COR-L47 (cell line): ENCODE measurements around the gene DYSF.

Experiments used
- DNase-seq: peaks from one replicate; lab custom pipeline; 2025; lab: John Stamatoyannopoulos, UW

The DYSF gene

DNA sequence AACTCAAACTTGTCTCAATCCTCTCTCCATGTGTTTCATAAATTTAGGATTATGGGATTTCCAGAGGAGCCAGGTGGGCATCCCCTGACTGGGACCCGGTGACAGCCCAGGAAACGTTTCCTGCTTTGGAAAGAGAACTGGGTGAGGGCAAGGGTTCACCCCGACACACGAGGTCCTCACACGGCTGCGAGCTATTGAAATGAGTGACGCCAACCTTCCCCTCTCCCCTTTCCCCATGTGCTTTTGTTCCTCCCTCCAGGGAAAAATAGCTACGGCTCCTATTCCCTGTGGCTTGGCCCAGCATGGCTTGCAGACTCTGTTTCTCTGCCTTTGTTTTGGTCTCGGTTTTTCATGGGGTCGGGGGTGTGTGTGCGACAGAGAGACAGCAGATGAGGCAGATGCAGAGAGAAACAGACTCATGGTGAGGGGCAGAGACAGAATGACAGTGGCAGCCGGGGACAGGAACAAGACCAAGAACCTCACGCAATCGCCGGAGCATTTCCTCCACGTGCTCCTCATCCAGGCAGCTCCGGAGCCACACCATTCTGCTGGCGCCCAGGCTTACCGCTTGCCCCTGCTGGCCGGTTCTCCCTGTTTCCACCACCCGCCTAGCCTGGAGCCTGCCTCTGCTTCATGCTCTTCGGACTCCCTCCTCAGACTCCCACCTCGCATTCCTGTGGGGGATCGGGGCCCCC is 238.5 kb downstream of the DYSF start:
- no peak for DNase-seq

DNA sequence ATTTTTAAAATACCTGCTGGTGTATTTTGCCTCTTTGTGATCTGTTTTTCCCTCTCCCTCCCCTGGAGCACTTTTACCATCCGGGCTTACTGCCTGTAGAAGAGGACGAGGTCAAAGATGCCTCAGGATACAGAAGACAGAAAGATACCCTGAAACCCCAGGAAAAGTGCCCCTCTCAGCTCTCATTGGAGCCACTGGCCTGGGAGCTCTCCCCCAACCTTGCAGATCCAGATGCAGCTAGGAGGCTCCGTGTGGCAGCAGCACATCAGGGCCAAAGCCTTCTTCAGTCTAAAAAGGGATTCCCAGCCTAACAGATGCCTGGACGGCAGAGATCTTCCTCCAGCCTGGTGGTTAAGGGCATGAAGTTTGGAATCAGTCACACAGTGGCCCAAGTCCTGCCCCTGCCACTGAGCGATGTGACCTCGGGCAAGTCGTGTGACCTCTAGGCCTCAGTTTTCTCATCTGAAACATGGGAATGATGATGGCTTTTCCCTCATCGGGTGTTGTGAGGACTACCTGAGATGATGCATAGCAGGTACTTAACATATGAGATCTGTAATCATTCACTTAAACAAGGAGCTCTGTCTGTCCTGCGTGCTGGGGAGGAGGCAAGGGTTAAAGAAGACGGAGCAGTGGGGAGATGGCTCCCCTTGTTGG is 239.4 kb downstream of the DYSF start:
- no peak for DNase-seq

DNA sequence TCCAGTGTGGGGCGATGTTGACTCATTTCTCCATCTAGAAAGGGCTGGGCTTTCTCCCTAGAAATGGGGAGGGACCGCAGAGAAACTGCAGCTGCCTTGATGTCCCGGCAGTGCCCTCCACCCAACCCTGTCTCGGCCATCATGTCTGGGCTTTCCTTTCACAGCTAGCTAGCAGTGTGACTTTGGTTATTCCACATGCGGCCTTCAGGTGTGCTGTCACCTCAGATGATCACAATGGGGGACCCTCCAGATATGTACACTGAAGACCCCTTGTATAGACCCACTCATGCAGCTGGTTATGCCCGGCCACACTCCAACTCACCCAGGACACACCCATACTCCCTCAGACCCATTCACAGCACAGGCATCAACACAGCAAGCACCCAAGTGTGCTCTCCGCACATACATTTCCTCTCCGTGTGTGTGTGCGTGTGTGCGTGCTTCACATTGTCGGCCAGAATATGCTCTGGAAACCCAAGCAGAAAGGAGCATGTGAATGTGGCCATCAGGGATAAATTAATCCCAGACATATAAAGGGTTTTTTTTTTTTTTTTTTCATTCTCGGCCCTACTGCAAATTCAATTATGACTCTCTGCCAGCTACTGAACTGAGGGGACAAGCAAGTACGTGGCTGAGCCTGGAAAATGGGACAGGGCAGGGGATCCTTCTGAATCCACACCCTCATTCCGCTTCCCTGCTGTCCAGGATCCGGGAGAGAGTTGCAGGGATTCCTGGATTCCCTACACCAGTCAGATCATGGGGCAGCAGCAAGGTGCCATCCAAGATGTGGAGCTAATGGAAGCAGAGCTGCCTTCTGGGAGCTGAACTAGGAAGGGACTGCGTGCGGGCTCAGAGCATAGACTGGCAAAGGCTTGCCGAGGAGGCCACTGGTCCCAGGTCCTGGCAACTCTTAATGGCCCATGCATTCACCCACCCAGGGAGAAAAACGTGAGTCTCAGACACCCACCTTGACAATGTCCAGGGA is 240.2 kb downstream of the DYSF start:
- no peak for DNase-seq

DNA sequence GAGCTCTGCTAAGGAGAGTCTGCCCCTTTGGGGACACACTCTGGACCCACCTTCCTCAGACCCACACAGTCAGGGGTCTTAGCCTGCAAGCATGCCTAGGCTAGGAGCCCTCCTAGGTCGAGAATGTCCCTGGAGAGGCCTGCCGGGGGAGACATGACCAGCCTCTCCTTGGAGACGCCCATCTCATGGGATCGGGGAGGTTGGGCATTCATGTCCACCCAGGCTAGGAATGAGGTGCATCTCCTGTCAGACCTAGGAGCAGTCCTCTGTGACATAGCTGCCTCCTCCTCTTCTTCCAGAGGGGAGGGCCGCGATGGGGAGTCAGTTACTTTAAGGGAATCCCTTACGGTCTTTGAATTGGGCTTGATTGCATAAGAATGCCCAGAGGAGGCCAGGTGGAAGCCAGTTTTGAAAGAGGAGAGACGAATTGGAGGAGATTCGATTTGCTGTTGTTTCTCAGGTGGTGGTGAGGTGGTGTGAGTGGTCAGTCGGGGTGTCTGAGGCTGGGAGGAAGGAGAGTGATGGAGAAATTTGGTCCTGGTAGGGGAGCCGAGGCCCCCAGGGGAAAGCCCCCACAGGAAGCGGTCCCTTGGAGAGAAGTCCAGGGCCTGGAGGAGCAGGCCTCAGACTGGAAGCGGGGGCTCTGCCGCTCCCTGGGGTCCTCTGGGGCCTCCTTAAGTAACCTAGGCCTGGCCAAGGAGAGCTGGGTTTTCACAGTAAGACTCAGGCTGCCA is 241.3 kb downstream of the DYSF start:
- DNase-seq: no peak

DNA sequence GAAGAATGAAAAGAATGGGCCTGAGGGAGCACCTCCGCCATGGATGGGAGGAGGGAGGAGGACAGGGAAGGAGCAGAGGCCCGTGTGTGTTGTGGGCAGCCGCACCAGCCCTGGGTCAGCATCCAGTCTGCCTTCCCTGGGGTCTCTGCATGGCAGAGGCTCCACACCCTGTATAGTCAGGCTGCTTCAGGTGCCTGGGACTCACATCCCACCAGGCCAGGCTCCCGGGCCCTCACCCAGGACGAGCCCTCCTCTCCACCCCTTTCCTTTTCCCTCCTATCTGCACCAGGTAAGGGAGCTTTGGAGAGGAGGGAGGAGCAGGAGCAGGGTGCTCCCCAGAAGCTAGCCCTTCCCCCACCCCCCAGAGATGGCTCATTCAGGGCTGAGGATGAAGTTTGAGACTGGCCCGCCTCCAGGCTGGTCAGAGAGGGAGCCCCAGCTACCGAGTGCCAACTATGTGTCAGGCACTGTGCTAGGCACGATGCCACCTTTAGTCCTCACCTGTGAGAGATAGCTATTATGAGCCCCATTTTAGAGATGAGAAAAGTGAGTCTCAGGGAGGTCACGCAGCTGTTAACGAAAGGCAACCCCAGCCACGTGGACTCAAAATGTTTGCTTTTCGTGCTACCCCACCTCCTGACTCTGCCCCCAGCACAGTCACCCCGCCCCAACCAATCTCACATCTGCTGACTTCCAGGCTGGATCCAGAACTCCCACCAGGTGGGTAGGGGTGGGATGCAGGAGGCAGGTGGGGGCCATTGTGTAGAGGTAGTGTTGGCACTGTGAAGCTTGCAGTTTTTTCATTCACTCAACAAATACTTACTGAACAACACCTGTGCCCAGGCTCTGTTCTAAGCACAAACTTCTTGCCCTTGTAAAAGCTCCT is 242.1 kb downstream of the DYSF start:
- no peak for DNase-seq

DNA sequence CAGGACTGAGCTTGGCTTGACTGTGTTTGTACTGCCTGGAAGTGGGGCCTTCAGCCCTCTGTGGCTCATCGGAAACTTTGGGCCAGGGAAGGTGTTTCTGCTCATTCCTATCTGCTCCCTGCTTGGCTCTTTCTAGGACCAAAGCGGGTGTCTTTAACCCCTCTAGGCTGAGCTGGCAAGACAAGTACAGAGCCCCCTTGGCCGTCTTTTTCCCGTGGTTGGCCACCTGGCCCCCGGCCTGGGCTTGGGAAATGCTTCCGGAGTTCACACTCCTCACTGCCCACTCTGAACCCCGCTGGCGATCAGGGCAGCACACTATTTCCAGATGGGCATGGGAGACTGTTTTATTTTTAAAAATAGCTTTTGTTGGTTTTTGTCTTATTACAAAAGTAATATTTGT is 243.0 kb downstream of the DYSF start:
- DNase-seq: no peak

DNA sequence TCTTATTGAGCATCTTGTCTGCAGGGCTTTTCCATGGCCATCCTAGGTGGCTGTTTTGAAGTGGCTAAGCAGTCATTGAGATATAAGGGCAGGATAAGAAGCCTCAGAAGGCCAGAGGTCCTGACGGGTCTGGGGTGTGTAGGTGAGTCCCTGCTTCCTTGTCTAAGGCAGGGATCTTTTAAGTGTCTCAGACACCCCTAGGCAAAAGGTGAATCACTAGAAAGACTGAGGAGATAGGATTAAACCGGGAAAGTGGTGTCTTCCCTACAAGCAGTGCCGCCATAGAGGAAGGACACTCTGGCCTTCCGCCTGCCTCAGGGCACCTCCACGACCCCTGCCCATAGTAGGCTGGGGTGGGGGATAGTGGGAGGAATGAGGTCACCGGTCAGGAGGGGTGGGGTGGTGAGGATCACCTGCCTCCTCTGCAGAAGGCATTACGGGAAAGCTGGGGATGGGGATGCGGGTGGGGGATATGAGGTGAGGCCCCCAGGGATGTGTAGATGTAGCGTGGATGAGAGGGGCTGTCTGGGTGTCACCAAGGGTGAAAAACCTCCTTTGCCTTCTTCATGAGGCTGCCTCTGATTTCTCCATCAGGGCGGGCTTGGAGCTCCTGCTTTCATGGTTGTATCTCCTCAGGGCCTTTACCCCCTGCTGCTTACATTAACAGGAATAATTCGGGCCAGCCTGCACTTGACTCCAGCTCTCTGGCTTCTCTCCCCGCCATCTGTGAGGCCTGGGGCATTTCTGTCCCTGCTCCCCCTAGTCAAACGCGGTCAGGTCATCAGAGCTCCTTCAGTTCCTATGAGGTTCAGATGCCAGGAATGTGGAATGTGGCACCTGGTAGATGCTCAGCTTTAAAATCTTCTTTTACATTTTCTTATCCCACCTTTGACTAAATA is 244.0 kb downstream of the DYSF start:
- DNase-seq: no peak

DNA sequence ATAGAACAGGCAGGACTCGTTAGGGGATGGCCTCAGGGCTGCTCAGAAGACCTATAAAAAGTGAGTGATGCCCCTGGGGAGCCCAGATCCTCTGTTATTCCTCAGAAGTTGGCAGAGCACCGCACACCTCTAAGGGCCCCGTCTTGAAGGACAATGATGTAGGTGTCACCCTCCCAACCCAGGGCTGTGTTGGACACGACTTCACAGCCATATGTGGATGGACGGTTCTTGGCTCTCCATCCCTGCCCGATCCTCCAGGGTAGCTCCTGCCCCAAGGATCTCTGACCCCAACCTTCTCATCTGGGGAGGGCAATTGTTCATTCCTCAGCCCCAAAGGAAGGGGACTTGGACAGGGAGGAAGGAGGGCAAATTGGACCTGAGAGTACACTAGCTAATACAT is 246.1 kb downstream of the DYSF start:
- no peak for DNase-seq

DNA sequence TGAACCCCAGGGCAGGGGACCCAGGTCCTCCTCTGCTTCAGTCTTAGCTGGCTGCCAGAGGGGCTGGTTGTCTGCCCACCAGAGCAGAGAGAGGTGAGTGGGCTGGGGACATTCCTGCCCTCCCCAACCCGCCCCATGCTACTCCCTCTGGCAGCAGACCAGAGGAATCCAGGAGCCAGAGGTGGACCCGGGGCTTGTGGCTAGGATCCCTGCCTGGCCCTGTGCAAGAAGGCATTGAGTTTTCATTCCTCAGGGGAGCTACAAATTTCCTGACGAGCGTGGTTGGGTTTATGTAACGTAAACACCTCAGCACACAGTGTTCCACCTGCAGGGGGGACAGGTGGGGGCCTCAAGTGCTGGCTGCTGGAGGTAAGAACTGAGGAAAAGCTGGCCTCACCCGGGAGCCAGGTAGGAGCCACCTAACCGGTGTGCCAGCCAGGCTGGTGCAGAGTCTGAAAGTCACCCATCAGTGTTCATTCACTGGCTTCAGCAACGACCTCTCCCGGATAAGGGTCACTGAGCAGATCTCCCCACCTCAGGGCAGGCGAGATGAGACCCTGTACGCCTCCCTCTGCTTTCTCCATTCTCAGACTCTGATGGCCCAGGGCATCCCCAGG is 246.8 kb downstream of the DYSF start:
- DNase-seq: no peak

DNA sequence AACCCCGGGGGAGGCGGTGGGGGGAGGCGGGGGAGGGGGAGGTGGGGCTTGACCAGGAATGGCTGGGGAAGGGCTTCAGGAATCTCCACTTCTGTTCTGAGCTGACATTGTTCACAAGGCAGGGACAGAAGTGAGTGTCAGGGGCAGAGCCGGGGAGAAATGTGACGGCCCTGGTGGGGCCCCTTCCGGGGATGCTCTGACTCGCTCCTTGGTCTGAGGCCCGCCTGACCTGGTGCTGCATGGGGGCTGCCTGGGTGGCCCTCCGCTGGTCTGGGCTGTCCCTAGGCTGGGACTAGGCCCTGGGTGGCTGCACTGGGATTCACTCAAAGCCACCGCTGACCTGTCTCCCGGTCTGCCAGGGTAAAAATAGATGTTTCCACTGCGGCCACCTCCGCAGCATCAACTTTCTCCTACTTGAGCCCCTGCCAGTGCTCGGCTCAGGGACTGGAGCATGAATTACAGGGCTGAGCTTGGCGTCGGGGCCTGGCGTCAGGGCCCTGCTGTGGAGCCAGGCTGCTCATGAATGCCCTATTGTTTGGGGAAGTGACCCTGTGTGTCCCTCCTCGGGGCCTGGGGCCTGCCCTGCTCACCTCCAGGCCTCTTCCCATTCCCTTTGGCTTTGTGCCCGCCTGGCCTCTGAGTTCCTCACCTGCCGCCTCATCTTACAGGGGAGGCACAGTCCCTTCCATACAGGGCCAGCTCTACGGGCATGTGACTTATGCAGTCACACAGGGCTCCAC is 247.5 kb downstream of the DYSF start:
- no peak for DNase-seq

DNA sequence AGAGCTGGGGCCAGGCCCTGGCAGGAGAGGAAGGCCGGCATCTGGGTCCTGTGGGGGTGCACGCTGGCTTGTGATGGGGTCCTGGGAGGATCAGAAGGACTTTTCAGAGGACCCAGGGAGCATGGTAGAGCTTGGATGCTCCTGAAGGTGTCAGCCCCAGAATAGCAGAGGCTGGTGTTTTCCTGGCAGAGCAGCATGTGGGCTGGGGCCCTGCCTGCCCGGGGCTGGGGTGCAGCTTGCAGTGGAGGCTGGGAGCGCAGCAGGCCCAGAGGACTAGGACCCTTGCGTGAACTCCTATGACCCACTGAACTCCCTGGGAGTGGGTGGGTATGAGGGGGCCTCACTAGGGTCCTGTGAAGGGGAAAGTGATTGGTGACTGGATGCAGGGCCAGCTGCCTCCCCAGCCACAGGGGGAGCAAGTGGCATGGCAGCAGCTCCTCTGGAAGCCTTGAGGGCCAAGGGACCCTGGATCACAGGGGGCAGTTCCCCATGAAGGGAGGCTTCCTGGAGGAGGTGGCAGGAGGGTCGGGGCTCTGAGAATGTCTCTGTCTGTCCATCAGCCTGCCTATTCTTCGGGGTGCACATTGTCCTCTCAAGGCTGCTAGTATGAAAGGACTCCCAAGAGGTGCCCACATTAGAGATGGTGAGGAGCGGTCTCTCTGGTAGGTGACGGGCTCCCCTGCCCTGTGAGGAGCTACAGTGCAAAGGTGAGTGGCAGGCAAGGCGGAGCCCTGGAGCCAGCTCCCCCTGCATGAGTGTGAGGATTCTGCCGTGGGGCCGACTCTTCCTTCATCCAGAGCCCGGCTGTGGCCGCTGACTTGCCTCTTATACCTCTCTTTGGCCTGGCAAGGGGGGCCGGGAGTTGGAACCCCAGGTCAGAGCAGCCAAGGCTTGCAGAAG is 249.0 kb downstream of the DYSF start:
- DNase-seq: no peak

DNA sequence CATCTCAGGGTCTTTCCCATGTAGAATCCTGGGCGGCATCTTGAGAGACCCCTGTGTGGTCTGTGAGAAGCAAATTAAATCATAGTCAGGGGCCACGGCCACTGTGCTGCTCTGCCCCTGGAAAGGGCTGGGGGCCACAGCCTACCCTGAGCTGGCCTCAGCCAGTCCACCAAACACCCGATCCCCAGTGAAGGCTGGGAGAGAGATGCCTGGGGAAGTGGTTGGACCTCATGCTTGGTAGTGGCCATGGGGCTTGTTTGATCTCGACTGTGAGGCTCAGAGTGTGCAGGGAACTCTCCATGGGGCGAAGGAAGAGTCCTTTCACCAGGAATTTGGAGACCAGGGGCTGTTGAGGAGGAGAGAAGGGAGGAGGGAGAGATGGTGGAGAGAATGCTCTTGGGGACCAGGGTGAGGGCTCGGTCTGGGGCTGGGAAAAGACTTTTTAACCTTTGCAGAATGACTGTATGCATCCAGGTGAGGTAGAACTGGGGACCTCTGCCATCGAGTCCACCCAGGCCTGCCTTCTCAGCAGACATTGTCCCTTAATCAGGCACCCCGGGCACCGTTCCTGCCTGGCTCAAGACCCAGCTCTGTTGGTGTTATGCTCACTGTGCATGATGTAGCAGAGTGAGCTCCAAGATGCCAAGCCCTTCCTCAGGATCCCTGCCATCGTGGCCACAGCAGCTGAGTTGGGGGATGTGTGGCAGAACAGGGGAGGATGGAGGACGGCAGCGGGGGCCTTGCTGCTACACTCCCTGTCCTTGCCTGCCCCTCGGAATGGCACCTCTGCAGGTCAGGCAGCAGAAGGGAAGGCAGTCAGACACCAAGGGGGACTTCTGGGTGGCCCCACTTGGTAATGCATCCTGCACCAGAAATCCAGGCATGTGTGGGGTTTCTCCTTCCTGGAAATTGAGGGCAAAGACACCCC is 249.9 kb downstream of the DYSF start:
- DNase-seq: no peak

DNA sequence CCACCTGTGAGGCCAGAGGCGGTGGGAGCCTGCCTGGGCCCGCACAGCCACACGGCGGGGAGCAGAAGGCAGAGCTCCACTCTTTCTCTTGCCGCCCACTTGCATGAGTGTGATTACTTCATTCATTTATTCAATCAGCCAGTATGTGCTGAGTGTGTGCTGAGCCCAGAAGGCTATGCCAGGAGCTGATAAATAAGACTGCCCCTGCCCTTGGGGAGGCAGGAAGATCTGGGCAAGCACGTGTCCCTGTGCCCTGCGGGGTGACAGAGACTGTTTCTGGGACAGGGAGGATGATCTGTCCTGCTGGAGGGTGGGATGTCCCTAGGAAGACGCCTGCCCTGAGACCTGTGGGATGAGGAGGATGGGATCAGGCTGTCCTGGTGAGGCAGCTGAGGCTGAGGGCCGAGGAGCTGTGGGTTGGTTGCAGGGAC is 250.8 kb downstream of the DYSF start:
- no peak for DNase-seq

DNA sequence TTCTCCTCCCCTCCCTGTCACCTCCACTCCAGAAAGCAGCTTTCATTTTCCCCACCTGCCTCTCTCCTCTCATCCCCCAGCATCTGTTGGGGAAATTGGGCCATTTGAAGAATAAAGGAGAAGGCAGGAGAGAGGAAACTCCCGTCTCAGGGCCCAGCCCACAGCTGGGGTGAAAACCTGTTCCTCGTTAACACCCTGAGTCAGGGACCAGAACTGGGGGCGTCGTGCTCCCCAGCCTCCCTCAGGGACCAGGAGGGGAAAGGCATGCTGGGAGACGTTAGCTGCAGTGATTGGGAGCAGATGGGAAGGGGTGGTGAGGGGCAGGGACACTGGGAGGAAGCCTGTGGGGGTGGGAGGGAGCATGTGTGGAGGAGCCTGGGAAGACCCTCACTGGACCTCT is 251.3 kb downstream of the DYSF start:
- DNase-seq: no peak

DNA sequence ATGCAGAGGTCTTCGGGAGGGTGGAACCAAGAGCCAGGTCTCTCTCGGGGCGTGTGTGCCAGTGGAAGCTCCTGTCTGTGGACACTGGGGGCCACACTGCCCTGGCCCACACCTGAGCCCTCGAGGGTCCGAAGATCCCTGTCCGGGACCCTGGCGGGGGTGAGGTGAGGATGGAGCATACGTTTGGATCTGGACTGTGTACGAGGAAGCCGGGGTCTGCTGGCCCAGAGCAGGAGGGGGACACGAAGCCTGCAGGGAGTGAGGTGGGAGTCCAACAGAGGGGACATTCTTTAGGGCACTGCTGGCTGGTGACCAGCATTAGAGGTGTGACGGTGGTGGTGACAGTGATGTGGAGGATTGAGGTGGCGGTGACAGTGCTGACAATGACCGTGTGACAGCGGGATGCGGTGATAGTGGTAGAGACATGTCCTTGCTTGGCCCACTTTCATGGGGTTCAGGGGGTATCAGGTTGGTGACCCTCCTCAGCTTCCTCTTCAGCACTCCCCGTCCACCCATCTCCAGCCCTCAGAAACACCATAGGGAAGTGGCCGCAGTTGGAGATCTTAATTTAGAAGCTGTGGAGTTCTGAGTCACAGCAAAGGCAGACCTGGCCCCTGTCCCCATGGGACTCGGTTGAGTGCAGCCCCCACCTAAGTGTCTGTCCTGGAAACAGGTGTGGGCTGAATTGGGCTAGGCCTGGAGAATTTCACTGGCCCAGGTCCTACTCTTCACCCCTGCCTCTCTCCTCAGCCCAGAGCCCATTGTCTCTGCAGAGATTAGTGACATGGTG is 252.0 kb downstream of the DYSF start:
- no peak for DNase-seq

DNA sequence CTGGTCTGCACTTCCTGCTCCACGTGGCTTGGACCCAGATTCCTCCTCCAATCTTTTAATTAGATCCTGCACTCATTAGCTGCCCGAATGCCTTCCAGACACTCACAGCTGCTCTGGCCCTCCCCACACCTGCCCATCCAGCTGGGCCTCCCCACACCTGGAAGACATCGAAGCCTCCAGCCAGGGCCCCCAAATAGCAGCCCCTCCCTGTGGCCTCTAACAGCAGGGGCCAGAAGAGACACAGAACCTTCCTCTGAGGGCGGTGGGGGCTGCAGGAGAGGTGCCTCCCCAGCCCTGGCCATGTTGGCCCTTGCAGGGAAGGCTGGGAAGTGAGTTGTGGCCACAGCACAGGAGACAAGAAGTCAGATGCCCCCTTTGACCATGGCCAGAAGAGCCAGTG is 252.8 kb downstream of the DYSF start:
- no peak for DNase-seq
